Measurements from ENCODE around the gene HEATR3.

GRCh38 chr16:50036426-50036825, 29.3 kb upstream of the HEATR3 start:
- TF ChIP-seq CTCF (IDR thresholded peaks at IDR 0.05) (no peak), EZH2phosphoT487 (IDR thresholded peaks at IDR 0.05) (no peak), EZH2 (IDR thresholded peaks at IDR 0.05) (no peak)
